Stimulated activated CD4-positive, alpha-beta T cell treated with anti-CD3 and anti-CD28 coated beads, Interleukin-2, amount 100 ng/mL, for 4 hours (primary cell): ENCODE results near the gene ACTN1.
"Not testable (repeated sequence)": the region's sequence is repeated elsewhere in the genome, so short reads cannot be mapped to it uniquely, and the experiment has no call there.

Experiments
- DNase-seq: peaks from one replicate; pipeline ENCODE4 v3.0.0-alpha.2; 2020; ENCODE audit warnings: low read depth

Gene ACTN1

DNA sequence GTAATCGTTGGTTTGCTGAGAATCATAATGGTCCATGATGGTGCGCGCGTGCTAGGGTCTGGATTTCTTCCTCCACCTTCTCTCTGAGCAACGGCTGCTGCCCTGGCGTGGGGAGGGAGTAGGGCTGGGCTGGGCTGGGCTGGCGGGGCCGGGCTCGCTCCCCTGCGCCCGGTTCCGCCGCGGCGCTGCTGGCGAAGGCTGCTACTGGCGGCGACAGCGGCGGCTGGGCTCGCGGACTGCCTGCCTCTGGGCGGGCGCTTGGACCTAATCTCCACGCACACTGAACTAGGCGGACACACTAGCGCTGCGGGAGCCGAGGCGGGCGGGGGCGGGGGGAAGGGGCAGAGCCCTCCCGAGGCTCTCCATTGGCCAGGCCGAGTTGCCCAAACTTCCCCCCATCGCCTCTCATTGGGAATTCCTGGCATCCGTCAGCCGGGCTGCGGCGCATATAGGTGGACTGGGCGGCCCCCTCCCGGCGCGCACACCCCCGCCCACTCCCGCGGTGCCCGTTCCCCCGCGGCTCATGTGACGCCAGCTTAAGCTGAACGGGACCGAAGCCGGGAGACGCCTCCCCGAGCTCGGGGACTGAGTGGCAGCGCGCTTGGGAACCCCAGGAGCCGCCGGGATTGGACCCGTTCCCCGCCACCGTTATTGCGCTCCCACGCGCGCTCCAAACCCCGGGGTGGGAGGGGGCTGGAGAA is at the start of gene ACTN1:
ACTN1 (minus strand) TSS at position 282 of the 701 bp plus-strand sequence; CDS start at position 36, 246 bp downstream.
- DNase-seq, result peak; percentile 46

DNA sequence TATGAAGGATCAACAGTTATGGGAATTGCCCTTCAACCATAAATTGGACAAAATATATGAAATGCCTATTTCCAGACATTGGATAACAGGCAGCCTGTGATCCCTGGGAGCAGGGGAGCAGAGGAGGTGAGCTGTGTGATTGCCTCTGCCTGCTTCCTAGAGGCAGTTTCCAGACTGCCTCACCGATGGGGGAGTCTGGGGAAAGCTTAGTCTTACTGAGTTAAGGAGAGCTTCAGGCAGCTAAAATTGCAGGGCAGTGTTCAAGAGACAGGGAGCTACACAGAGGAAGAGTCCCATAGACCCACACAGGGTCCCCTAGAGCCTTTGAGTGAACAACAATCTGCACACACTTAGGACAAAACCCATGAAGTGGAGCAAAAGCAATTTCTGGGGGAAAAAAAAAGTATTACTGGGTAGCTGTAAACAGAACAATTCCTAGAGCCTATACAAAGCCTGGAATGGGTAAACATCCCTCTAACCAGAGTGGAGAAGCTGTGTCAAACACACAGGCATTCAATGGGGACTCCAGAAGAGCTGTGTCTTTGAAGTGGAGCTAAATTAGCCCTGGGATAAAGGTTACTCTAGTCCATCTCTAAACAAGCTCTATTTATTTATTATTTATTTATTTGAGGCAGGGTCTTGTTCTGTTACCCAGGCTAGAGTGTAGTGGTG is 48.3 kb upstream of the ACTN1 start:
- DNase-seq, result no peak

GRCh38 chr14:69023035-69023434 is 43.9 kb upstream of the ACTN1 start:
- DNase-seq, result no peak

DNA sequence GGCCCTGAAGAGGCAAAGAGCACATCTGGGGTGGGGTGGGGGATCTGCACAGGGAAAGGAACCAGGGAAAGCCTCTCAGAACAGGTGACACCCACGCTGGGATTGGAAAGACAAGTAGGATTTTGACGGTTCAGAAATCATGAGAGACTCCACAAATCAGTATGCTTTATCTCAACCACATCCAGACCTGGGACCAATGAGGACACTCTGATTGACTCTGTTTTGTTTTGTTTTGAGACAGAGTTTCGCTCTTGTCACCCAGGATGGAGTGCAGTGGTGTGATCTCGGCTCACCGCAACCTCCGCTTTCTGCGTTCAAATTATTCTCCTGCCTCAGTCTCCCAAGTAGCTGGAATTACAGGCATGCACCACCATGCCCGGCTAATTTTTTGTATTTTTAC is 43.0 kb upstream of the ACTN1 start:
- not testable (repeated sequence) for DNase-seq

DNA sequence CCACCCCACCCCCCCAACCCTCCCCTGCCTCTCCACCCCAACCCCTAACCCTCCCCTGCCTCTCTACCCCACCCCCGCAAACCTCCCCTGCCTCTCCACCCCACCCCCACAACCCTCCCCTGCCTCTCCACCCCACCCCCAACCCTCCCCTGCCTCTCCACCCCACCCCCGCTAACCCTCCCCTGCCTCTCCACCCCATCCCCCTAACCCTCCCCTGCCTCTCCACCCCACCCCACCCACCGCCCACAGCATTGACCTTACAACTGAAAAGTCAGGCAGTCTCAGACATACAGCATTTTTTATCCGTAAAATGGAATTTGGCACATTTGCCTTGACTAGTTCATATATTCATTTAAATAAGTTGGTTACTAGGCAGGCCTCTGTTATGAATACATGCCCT is 38.6 kb upstream of the ACTN1 start:
- DNase-seq, result no peak

- no peak for DNase-seq
These were observed 35.7 kb upstream of the ACTN1 start for GRCh38 chr14:69014829-69015259.

- no peak for DNase-seq
These were observed 35.1 kb upstream of the ACTN1 start for GRCh38 chr14:69013943-69014782.

- DNase-seq, result no peak
These were observed 33.3 kb upstream of the ACTN1 start for GRCh38 chr14:69012256-69012953.

DNA sequence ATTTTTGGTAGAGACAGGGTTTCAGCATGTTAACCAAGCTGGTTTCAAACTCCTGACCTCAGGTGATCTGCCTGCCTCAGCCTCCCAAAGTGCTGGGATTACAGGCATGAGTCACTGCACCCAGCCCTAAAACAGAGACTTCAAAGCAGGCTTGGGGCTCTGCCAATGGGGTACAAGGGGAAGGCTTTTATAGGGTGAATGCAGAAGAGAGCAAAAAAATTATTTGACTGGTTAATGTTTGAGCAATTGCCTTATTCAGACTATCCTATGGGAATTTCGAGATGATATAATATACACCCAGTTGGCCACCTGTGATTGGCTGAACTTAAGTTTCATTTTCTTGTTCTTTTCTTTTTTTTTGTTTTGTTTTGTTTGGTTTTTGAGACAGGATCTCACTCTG is 31.5 kb upstream of the ACTN1 start:
- DNase-seq, result peak; percentile 10

DNA sequence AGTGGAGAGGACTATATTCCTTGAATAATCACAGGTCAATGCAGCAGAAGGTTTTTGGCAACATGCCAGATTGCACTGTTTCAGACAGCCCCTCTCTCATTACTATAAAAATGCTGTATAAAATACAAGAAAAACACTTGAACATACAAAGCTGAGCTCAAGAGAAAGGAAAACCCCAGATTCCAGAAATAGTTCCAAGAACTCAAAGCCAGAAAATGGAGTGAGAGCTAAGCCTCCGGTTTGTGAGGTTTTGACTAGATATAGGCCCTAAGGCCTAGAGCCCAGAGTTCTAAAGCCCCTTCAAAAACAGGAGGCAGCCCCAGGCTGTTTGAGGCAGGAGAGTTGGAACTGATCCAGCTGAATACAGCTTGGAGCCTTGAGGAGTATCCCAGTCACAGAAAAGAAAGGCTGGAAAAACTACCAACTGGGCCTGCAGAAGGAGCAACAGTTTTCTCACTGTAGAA is 29.4 kb upstream of the ACTN1 start:
- no peak for DNase-seq

DNA sequence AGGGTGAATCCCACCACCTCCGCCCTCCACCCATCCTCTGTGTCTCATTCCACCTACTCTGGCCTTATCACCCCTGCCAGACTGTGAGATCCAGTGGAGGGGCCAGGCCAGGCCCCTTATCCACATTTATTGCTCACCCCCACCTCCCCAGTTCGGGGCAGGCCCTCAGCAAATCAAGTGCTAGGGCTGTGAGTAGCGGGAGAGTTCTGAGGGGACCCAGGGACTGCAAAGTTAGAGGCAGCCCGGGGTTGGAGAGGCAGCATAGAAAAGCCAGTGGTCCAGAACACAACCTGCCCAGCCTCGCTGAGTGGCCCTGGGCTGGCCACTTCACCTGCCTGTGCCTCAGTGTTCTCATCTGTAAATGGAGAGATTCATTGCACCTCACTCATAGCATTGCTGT is 27.2 kb upstream of the ACTN1 start:
- no peak for DNase-seq

DNA sequence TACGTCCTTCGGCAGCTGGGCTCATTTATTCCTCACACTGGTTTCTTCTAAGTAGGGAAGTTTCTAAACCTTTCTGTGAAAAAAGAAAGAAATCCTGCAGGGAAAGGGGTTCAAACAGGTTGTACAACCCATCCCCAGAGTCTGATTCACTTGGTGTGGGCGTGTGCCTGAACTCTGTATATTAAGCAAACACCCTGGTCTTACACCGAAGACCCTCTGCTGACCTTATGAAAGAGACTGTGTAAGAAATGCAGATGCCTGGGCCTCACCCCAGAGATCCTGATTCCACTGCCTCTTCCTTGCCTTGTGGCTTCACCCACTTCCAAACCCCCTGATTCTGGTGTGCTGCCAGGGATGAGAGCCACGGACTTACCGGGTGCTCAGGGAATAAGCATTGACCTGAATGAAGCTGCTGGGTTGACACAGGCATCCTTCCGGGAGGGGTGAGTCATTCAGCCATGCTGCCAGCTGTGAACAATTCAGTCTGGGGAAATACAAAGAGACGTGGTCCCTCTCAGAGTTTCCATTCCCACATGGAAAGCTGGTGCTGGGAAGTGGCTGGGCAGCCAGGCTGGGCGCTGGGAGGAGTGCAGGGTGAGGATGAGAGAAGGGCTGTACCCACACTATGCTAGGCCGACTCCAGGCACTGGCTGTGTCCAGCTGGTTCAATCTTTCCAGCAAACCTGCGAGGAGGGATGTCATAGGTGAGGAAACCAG is 26.5 kb upstream of the ACTN1 start:
- DNase-seq, result no peak

DNA sequence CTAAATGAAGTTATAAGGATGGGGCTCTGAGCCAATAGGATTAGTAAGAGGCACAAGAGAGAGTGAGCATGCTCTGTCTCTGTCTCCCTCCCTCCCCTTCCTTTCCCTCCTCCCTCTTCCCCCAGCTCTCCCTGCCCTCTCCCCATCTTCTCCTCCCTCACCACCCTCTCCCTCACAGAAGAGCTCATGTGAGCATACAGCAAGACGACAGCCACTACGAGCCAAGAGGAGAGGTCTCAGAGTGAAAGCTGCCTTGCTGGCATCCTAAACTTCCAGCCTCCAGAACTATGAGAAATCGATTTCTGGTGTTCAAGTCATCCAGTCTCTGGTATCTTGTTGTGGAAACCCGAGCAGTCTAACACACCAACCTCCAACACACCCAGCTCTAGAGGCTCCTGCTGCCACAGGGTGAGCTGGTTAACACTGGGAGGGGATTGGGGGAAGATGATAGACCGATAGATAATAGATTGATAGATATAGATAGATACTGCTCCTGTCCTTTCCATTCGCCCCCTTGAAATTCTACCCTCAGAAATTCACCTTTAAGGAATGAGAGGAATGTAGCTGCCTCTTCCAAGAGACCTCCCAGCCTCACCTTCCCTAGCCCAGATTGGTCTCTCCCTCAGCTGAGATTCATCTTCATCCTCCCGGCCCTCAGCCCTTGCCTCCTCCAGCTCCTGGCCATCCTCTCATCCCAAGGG is 25.8 kb upstream of the ACTN1 start:
- no peak for DNase-seq

DNA sequence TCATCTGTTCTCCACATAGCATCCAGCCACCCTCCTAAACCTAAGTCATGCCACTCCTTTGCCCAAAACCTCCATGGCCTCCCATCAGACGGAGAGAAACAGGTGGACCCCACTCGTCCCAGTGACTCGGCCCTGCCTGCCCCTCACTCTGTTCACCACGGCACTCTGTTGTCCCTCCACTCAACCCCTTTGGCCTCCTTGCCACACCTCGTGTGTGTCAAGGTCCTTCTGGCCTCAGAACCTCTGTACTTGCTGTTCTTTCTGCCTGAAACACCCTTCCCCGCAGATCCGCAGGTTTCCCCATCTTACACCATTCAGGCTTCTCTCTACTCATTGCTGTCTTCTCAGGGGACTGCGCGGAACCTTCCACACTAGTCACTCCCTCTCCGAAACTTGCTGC is 24.5 kb upstream of the ACTN1 start:
- DNase-seq, result no peak

GRCh38 chr14:69002069-69002468 is 23.0 kb upstream of the ACTN1 start:
- DNase-seq, result no peak

- no peak for DNase-seq
These were observed 22.3 kb upstream of the ACTN1 start for GRCh38 chr14:69001375-69001774.

DNA sequence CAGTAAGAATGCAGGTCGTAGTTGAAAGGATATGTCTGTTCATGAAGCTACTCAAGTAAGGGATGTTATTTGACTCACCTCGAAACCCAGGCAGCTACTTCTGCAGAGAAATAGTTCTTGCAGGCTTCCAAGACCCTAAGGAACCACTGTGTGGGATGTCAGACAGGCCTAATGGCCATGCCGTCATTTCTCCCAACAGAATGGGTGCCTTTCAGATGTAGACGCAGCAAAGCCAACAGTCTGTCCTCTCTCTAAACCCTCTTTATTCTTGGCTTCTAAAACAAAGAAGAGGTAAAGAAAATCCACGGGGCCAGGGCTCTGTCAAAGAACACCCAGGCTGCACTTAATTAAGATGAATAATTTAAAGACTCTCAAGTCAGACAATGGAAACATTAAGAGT is 19.0 kb upstream of the ACTN1 start:
- DNase-seq, result no peak

GRCh38 chr14:68995731-68996130 is 16.6 kb upstream of the ACTN1 start:
- no peak for DNase-seq

DNA sequence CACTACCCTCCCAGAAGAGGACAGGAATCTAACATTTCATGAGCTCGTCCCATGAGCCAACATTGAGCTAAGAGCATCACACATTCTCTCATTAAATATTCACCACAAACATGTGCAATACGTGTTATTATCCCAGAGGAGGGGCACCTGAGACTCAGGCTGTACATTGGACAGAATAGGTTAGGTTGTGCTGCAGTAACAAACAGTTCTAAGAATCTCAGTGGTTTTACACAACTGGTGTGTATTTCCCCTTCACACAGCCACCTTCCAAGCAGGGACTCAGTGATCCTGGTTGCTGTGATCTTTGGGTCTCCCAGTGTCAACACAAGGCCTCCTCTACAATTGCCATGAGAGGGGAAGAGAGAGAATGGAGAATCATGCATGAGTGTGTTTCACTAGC is 15.0 kb upstream of the ACTN1 start:
- DNase-seq, result no peak

DNA sequence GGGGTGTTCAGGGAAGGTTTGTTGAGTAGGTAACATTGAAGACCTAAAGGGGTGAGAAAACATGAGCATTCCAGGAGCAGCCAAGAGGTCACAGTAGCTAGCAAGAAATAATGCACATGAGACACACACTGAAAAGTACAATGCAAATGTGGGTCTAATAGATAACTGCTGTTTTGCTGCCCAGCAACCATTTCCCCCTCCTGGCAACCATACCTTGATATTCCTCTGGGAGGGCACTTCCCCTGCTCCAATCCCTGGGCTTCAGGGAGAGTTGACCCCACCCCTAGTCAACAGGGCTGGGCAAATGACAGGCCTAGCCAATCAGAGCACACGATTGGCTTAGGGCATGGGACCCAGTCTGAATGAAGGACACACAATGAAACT is 8.5 kb upstream of the ACTN1 start:
- DNase-seq, result no peak
